ENCODE data around the gene NOP58.
"Not testable (repeated sequence)": the region's sequence is repeated elsewhere in the genome, so short reads cannot be mapped to it uniquely, and the experiment has no call there.

Gene NOP58

GRCh38 chr2:202269585-202269984 lies 4.0 kb downstream of the NOP58 start:
- H3K4me3 ChIP-seq (ENCODE audit: low read depth in 1 of 2, low read length in 2 of 2): peak overlapping the region in 1 of 2 donors; percentile 29
- H3K36me3 ChIP-seq (ENCODE audit: control insufficient read depth in 1 of 2, insufficient read depth in 2 of 2, low read length in 2 of 2): no peaks in the 10 kb centered on the region
- H3K9ac ChIP-seq (ENCODE audit: low read depth in 1 of 2, low read length in 2 of 2): no peak overlapping the region
- no peak overlapping the region for H3K27ac ChIP-seq (ENCODE audit: low read depth, low read length)
- H3K27me3 ChIP-seq (ENCODE audit: control insufficient read depth in 1 of 2, insufficient read depth in 2 of 2, low read length in 2 of 2): no peaks in the 10 kb centered on the region
- H3K9me3 ChIP-seq (ENCODE audit: control insufficient read depth in 1 of 2, low read length in 2 of 2): no peaks in the 10 kb centered on the region
- peaks cover 13 to 17% of the 10 kb centered on the region in 2 donors for H3K4me1 ChIP-seq (ENCODE audit: control insufficient read depth in 1 of 2, insufficient read depth in 2 of 2, low read length in 2 of 2)

DNA sequence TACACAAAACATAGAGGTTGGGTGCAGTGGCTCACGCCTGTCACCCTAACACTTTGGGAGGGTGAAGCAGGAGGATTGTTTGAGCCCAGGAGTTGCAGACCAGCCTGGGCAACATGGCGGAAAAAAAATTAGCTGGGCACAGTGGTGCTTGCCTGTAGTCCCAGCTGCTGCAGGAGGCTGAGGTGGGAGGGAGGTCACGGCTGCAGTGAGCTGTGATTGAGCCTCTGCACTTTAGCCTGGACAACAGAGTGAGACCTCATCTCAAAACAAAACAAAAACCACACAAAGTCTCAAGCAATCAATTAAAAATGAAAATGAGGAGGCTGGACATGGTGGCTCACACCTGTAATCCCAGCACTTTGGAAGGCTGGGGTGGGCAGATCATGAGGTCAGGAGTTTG lies 4.9 kb downstream of the NOP58 start:
- H3K9me3 ChIP-seq (ENCODE audit: control insufficient read depth in 1 of 2, low read length in 2 of 2): no peaks in the 10 kb centered on the region
- H3K27me3 ChIP-seq (ENCODE audit: control insufficient read depth in 1 of 2, insufficient read depth in 2 of 2, low read length in 2 of 2): no peaks in the 10 kb centered on the region
- peaks cover 13 to 17% of the 10 kb centered on the region in 2 donors for H3K4me1 ChIP-seq (ENCODE audit: control insufficient read depth in 1 of 2, insufficient read depth in 2 of 2, low read length in 2 of 2)
- peaks cover 0 to 4% of the 10 kb centered on the region in 2 donors for H3K36me3 ChIP-seq (ENCODE audit: control insufficient read depth in 1 of 2, insufficient read depth in 2 of 2, low read length in 2 of 2)
- H3K4me3 ChIP-seq (ENCODE audit: low read depth in 1 of 2, low read length in 2 of 2): no peak overlapping the region
- H3K27ac ChIP-seq (ENCODE audit: low read depth, low read length): no peak overlapping the region
- H3K9ac ChIP-seq (ENCODE audit: low read depth in 1 of 2, low read length in 2 of 2): no peak overlapping the region

DNA sequence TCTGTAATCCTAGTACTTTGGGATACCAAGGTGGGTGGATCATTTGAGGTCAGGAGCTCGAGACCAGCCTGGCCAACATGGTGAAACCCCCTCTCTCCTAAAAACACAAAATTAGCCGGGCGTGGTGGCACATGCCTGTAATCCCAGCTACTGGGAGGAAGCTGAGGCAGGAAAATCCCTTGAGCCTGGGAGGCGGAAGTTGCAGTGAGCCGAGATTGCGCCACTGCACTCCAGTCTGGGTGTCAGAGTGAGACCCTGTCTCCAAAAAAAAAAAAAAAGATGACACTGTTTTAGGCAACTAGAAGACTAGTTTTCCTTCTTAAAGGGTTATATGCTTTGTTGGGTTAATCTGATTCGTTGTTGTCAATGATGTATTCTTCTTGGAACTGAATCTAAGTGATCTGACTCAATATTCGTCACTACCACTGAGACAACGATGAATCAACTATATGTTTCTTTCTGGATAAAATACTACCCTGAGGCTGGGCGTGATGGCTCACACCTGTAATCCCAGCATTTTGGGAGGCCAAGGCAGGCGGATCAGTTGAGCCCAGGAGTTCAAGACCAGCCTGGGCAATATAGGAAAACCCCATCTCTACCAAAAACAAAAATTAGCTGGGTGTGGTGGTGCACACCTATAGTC lies 10.6 kb downstream of the NOP58 start:
- not testable (repeated sequence) for H3K27ac ChIP-seq (ENCODE audit: low read depth, low read length); H3K4me3 ChIP-seq (ENCODE audit: low read depth in 1 of 2, low read length in 2 of 2); H3K9me3 ChIP-seq (ENCODE audit: control insufficient read depth in 1 of 2, low read length in 2 of 2); H3K4me1 ChIP-seq (ENCODE audit: control insufficient read depth in 1 of 2, insufficient read depth in 2 of 2, low read length in 2 of 2); H3K9ac ChIP-seq (ENCODE audit: low read depth in 1 of 2, low read length in 2 of 2); H3K27me3 ChIP-seq (ENCODE audit: control insufficient read depth in 1 of 2, insufficient read depth in 2 of 2, low read length in 2 of 2)
- H3K36me3 ChIP-seq (ENCODE audit: control insufficient read depth in 1 of 2, insufficient read depth in 2 of 2, low read length in 2 of 2): peaks cover 3 to 42% of the 10 kb centered on the region in 2 donors

GRCh38 chr2:202278036-202278760 lies 12.6 kb downstream of the NOP58 start:
- Histone ChIP-seq H3K9me3 (ENCODE audit: control insufficient read depth in 1 of 2, low read length in 2 of 2) (no peaks in the 10 kb centered on the region), H3K27me3 (ENCODE audit: control insufficient read depth in 1 of 2, insufficient read depth in 2 of 2, low read length in 2 of 2) (no peaks in the 10 kb centered on the region), H3K36me3 (ENCODE audit: control insufficient read depth in 1 of 2, insufficient read depth in 2 of 2, low read length in 2 of 2) (peaks cover 7 to 60% of the 10 kb centered on the region in 2 donors), H3K9ac (ENCODE audit: low read depth in 1 of 2, low read length in 2 of 2) (no peak overlapping the region), H3K4me3 (ENCODE audit: low read depth in 1 of 2, low read length in 2 of 2) (no peak overlapping the region), H3K4me1 (ENCODE audit: control insufficient read depth in 1 of 2, insufficient read depth in 2 of 2, low read length in 2 of 2) (no peaks in the 10 kb centered on the region), H3K27ac (ENCODE audit: low read depth, low read length) (no peak overlapping the region)

DNA sequence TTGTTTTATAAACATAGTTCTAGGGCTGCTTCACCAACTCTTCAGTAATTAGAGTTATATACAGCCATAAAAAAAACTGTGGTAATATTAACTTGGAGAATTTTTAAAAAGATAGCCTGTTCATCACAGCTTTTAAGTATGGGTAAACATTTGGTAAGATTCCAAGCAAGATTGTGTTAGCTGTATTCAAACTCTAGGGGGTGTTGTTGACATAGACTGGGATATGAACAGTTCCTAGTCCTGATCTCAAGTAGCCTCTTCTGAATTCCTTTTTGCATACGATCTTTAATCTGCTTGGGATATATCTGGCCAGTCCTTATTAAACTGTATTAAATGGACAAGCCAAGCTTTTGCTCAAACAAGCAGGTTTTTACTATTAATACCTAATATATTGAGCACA lies 13.4 kb downstream of the NOP58 start:
- Histone ChIP-seq H3K27me3 (ENCODE audit: control insufficient read depth in 1 of 2, insufficient read depth in 2 of 2, low read length in 2 of 2) (no peaks in the 10 kb centered on the region), H3K9me3 (ENCODE audit: control insufficient read depth in 1 of 2, low read length in 2 of 2) (no peaks in the 10 kb centered on the region), H3K4me1 (ENCODE audit: control insufficient read depth in 1 of 2, insufficient read depth in 2 of 2, low read length in 2 of 2) (no peaks in the 10 kb centered on the region), H3K36me3 (ENCODE audit: control insufficient read depth in 1 of 2, insufficient read depth in 2 of 2, low read length in 2 of 2) (peaks cover 7 to 68% of the 10 kb centered on the region in 2 donors), H3K9ac (ENCODE audit: low read depth in 1 of 2, low read length in 2 of 2) (no peak overlapping the region), H3K4me3 (ENCODE audit: low read depth in 1 of 2, low read length in 2 of 2) (no peak overlapping the region), H3K27ac (ENCODE audit: low read depth, low read length) (no peak overlapping the region)

GRCh38 chr2:202286595-202286994 lies 21.0 kb downstream of the NOP58 start:
- H3K4me1 ChIP-seq (ENCODE audit: control insufficient read depth in 1 of 2, insufficient read depth in 2 of 2, low read length in 2 of 2): no peaks in the 10 kb centered on the region
- no peak overlapping the region for H3K9ac ChIP-seq (ENCODE audit: low read depth in 1 of 2, low read length in 2 of 2)

GRCh38 chr2:202289394-202290204 lies 24.0 kb downstream of the NOP58 start:
- Histone ChIP-seq H3K9ac (ENCODE audit: low read depth in 1 of 2, low read length in 2 of 2) (no peak overlapping the region), H3K36me3 (ENCODE audit: control insufficient read depth in 1 of 2, insufficient read depth in 2 of 2, low read length in 2 of 2) (peaks cover 35 to 91% of the 10 kb centered on the region in 2 donors), H3K4me1 (ENCODE audit: control insufficient read depth in 1 of 2, insufficient read depth in 2 of 2, low read length in 2 of 2) (no peaks in the 10 kb centered on the region), H3K4me3 (ENCODE audit: low read depth in 1 of 2, low read length in 2 of 2) (no peak overlapping the region), H3K9me3 (ENCODE audit: control insufficient read depth in 1 of 2, low read length in 2 of 2) (no peaks in the 10 kb centered on the region), H3K27me3 (ENCODE audit: control insufficient read depth in 1 of 2, insufficient read depth in 2 of 2, low read length in 2 of 2) (no peaks in the 10 kb centered on the region), H3K27ac (ENCODE audit: low read depth, low read length) (no peak overlapping the region)

More at GRCh38 chr2:202286595-202286994, 21.0 kb downstream of the NOP58 start:
- H3K9me3 ChIP-seq (ENCODE audit: control insufficient read depth in 1 of 2, low read length in 2 of 2): no peaks in the 10 kb centered on the region
- peaks cover 39 to 93% of the 10 kb centered on the region in 2 donors for H3K36me3 ChIP-seq (ENCODE audit: control insufficient read depth in 1 of 2, insufficient read depth in 2 of 2, low read length in 2 of 2)
- H3K4me3 ChIP-seq (ENCODE audit: low read depth in 1 of 2, low read length in 2 of 2): no peak overlapping the region
- H3K27ac ChIP-seq (ENCODE audit: low read depth, low read length): no peak overlapping the region
- H3K27me3 ChIP-seq (ENCODE audit: control insufficient read depth in 1 of 2, insufficient read depth in 2 of 2, low read length in 2 of 2): no peaks in the 10 kb centered on the region

GRCh38 chr2:202290316-202290715 lies 24.8 kb downstream of the NOP58 start:
- H3K9ac ChIP-seq (ENCODE audit: low read depth in 1 of 2, low read length in 2 of 2): no peak overlapping the region
- H3K27me3 ChIP-seq (ENCODE audit: control insufficient read depth in 1 of 2, insufficient read depth in 2 of 2, low read length in 2 of 2): no peaks in the 10 kb centered on the region
- H3K27ac ChIP-seq (ENCODE audit: low read depth, low read length): no peak overlapping the region
- H3K9me3 ChIP-seq (ENCODE audit: control insufficient read depth in 1 of 2, low read length in 2 of 2): no peaks in the 10 kb centered on the region
- no peaks in the 10 kb centered on the region for H3K4me1 ChIP-seq (ENCODE audit: control insufficient read depth in 1 of 2, insufficient read depth in 2 of 2, low read length in 2 of 2)
- H3K36me3 ChIP-seq (ENCODE audit: control insufficient read depth in 1 of 2, insufficient read depth in 2 of 2, low read length in 2 of 2): peaks cover 36 to 91% of the 10 kb centered on the region in 2 donors
- H3K4me3 ChIP-seq (ENCODE audit: low read depth in 1 of 2, low read length in 2 of 2): no peak overlapping the region

DNA sequence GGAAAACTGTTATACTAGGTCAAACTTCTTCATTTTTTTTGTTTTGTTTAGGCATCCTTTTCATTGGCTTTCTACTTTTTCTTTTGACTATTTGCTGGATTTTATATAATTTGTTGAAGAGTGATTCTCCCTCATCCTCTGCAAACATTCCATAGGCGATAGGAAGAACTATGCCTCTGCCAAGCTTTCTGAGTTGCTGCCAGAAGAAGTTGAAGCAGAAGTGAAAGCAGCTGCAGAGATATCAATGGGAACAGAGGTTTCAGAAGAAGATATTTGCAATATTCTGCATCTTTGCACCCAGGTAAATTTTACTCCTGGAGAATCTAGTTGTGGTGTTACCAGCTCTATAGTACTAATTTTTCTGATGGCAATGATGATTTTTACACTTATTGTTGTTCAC lies 25.4 kb downstream of the NOP58 start:
- peaks cover 34 to 92% of the 10 kb centered on the region in 2 donors for H3K36me3 ChIP-seq (ENCODE audit: control insufficient read depth in 1 of 2, insufficient read depth in 2 of 2, low read length in 2 of 2)
- H3K27ac ChIP-seq (ENCODE audit: low read depth, low read length): no peak overlapping the region
- H3K27me3 ChIP-seq (ENCODE audit: control insufficient read depth in 1 of 2, insufficient read depth in 2 of 2, low read length in 2 of 2): no peaks in the 10 kb centered on the region
- no peaks in the 10 kb centered on the region for H3K9me3 ChIP-seq (ENCODE audit: control insufficient read depth in 1 of 2, low read length in 2 of 2)
- H3K4me1 ChIP-seq (ENCODE audit: control insufficient read depth in 1 of 2, insufficient read depth in 2 of 2, low read length in 2 of 2): no peaks in the 10 kb centered on the region
- no peak overlapping the region for H3K4me3 ChIP-seq (ENCODE audit: low read depth in 1 of 2, low read length in 2 of 2)
- no peak overlapping the region for H3K9ac ChIP-seq (ENCODE audit: low read depth in 1 of 2, low read length in 2 of 2)

GRCh38 chr2:202299712-202300111 lies 34.1 kb downstream of the NOP58 start:
- H3K27ac ChIP-seq (ENCODE audit: low read depth, low read length): no peak overlapping the region
- H3K9me3 ChIP-seq (ENCODE audit: control insufficient read depth in 1 of 2, low read length in 2 of 2): no peaks in the 10 kb centered on the region
- peaks cover 34 to 95% of the 10 kb centered on the region in 2 donors for H3K36me3 ChIP-seq (ENCODE audit: control insufficient read depth in 1 of 2, insufficient read depth in 2 of 2, low read length in 2 of 2)
- H3K9ac ChIP-seq (ENCODE audit: low read depth in 1 of 2, low read length in 2 of 2): no peak overlapping the region
- no peaks in the 10 kb centered on the region for H3K27me3 ChIP-seq (ENCODE audit: control insufficient read depth in 1 of 2, insufficient read depth in 2 of 2, low read length in 2 of 2)
- no peaks in the 10 kb centered on the region for H3K4me1 ChIP-seq (ENCODE audit: control insufficient read depth in 1 of 2, insufficient read depth in 2 of 2, low read length in 2 of 2)
- no peak overlapping the region for H3K4me3 ChIP-seq (ENCODE audit: low read depth in 1 of 2, low read length in 2 of 2)
